BJ (cell line): ENCODE measurements around the gene CDYL2. TPM values are rescaled to one million over a fixed set of nuclear protein-coding genes. Genes with fewer than 3 reads are reported as not detected.

Experiments used
- CTCF ChIA-PET: fragments of 350-600 bp; formaldehyde crosslinking; extraction: SDS; loops from one replicate; lab custom pipeline; 2021; ENCODE audit warnings: antibody characterized with exemption, inconsistent platforms; lab: Yijun Ruan, JAX
- POLR2A ChIA-PET: fragments of 300-600 bp; sonication (Branson Sonifier 250); formaldehyde crosslinking; extraction: SDS; loops from one replicate; lab custom pipeline; 2021; ENCODE audit warnings: antibody characterized with exemption; lab: Charles Lee
- DNase-seq: peaks from one replicate; pipeline ENCODE4 v3.0.0-alpha.2; 2011; ENCODE audit warnings: low read depth
- H3K27me3 ChIP-seq: 2 replicates; pipeline ENCODE4 v1.6.0; 2011; ENCODE audit warnings: low read length; ENCODE audit not compliant: control insufficient read depth, insufficient read depth
- H3K36me3 ChIP-seq: 2 replicates; pipeline ENCODE4 v1.5.1; 2011; ENCODE audit warnings: low read length; ENCODE audit not compliant: control insufficient read depth, insufficient read depth
- H3K4me3 ChIP-seq: 2 replicates; pipeline ENCODE4 v1.5.1; 2011; ENCODE audit warnings: low read depth, mild to moderate bottlenecking, control low read depth, low read length
- polyA plus RNA-seq: library from polyadenylated mRNA; depleted of rRNA; stranded (reverse); fragments of >200 nt; gene quantifications from 2 replicates; pipeline ENCODE4 v1.2.3, GENCODE V29; 2011
- TF ChIP-seq, protein P1 (sequence below): IDR thresholded peaks from 2 replicates; pipeline ENCODE4 v1.5.1; 2011; ENCODE audit warnings: low read depth, mild to moderate bottlenecking, control low read depth, inconsistent platforms, low read length, moderate library complexity; ENCODE audit not compliant: insufficient read depth

The CDYL2 gene
- polyA plus RNA-seq, 1 experiment = 0.87 TPM

GRCh38 chr16:80596507-80597207 is 207.7 kb downstream of the CDYL2 start:
- CTCF ChIA-PET = no interaction called here
- POLR2A ChIA-PET = no interaction called here
- DNase-seq = no peak
- Histone ChIP-seq H3K36me3 (no peaks in the 10 kb centered on the region), H3K27me3 (no peaks in the 10 kb centered on the region), H3K4me3 (no peak overlapping the region)
- TF ChIP-seq, protein P1, sequence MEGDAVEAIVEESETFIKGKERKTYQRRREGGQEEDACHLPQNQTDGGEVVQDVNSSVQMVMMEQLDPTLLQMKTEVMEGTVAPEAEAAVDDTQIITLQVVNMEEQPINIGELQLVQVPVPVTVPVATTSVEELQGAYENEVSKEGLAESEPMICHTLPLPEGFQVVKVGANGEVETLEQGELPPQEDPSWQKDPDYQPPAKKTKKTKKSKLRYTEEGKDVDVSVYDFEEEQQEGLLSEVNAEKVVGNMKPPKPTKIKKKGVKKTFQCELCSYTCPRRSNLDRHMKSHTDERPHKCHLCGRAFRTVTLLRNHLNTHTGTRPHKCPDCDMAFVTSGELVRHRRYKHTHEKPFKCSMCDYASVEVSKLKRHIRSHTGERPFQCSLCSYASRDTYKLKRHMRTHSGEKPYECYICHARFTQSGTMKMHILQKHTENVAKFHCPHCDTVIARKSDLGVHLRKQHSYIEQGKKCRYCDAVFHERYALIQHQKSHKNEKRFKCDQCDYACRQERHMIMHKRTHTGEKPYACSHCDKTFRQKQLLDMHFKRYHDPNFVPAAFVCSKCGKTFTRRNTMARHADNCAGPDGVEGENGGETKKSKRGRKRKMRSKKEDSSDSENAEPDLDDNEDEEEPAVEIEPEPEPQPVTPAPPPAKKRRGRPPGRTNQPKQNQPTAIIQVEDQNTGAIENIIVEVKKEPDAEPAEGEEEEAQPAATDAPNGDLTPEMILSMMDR = no peak

- TF ChIP-seq, protein P1 = no peak
- Histone ChIP-seq H3K27me3 (no peaks in the 10 kb centered on the region), H3K36me3 (no peaks in the 10 kb centered on the region), H3K4me3 (no peak overlapping the region)
- no peak for DNase-seq
- CTCF ChIA-PET = no interaction called here
- POLR2A ChIA-PET = no interaction called here
These were observed 209.6 kb downstream of the CDYL2 start for GRCh38 chr16:80594756-80595155.

GRCh38 chr16:80592273-80592672 is 212.1 kb downstream of the CDYL2 start:
- no peak for DNase-seq
- Histone ChIP-seq H3K36me3 (no peaks in the 10 kb centered on the region), H3K27me3 (no peaks in the 10 kb centered on the region), H3K4me3 (no peak overlapping the region)
- TF ChIP-seq, protein P1 = no peak
- ChIA-PET POLR2A (no interaction called here), CTCF (no interaction called here)

DNA sequence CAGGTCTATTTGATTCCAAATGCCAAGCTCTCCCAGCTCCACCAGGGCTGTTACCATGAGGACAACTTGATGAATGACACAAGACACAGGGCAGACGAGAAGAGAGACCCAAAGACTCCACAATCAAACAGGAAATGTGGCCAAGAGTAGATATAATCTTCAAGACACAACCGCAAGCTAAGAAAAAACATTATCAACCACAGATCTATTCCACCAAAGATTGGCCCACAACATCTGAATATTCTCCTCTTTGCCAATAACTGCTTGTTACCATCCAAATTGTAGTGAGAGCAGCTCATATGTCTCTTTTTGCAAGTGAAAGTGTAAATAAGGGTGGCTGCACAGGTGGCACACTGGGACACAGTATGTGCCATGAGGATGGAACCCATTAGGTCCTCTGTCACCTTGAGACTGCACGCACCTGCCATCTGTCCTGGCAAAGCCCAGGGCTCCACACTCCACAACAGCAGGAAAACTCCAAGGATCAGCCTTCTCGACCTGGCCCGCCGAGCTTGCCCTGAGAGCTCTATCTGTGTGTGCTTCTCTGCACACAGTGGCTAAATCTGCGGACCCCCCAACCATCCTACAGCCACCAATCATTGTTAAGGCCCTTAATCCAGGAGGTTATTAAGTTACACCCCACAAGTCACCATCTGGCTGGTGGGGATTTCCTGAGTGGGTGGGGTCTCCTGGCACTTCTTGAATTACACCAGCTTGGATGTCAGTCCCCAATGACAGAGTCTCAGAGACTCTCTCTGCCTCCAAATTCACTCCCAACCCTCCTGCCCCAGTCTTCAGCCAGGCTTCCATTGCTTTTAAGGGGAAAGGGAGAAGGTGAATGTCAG is 213.1 kb downstream of the CDYL2 start:
- H3K4me3 ChIP-seq = no peak overlapping the region
- ChIA-PET POLR2A (no interaction called here), CTCF (interaction anchor here (0.8 to 0.9 kb wide), 2 partner anchors 65 to 1999 kb away, joined by 3 read pairs; no protein-coding TSS in a partner anchor)
- no peaks in the 10 kb centered on the region for H3K36me3 ChIP-seq
- H3K27me3 ChIP-seq = no peaks in the 10 kb centered on the region
- TF ChIP-seq, protein P1 = no peak
- no peak for DNase-seq

DNA sequence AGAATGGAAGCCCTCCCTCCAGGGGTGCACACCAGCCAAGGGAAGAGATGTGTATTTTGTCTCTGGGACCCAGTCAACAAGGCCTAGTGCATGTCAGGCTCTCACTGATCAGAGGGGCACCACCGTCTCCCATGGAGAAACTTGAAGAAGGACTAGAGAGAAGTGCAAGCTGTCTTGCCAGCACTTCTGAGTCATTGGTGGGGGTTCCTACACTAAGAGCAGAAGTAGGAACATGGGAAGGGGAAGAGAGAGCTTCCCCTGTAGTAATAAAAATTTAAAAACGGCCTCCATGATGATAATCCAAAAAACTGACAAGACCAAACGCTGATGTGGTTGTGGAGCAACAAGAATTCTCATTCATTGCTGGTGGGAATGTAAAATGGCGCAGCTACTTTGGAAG is 217.3 kb downstream of the CDYL2 start:
- no peaks in the 10 kb centered on the region for H3K27me3 ChIP-seq
- TF ChIP-seq, protein P1 = no peak
- POLR2A ChIA-PET = no interaction called here
- CTCF ChIA-PET = no interaction called here
- DNase-seq = no peak
- no peaks in the 10 kb centered on the region for H3K36me3 ChIP-seq
- no peak overlapping the region for H3K4me3 ChIP-seq
